ENCODE results near the gene MEF2C. TPM values are rescaled to one million over a fixed set of nuclear protein-coding genes. Genes with fewer than 3 reads are reported as not detected.

MEF2C gene
- total RNA-seq, 1 experiment from 2014 or later, result 13.0 TPM

GRCh38 chr5:88833371-88834130 is 49.4 kb downstream of the MEF2C start:
- Histone ChIP-seq H4K20me1 (ENCODE audit: insufficient read depth) (no peaks in the 10 kb centered on the region), H3K4me1 (ENCODE audit: control insufficient read depth in 1 of 2, insufficient read depth in 2 of 2, low read length in 2 of 2) (peaks cover 4 to 10% of the 10 kb centered on the region in 2 experiments), H3K27me3 (ENCODE audit: insufficient read depth, low read length) (no peaks in the 10 kb centered on the region), H3K36me3 (ENCODE audit: control insufficient read depth in 1 of 2, insufficient read depth in 2 of 2, low read length in 2 of 2) (no peaks in the 10 kb centered on the region), H3K4me3 (replicated peaks in 1 of 2; ENCODE audit: low read depth in 1 of 2, low read length in 2 of 2) (no peak overlapping the region), H3K9me3 (ENCODE audit: control insufficient read depth in 1 of 2, insufficient read depth in 1 of 2, low read depth in 1 of 2, low read length in 2 of 2) (no peaks in the 10 kb centered on the region), H3K9ac (ENCODE audit: low read length) (no peak overlapping the region), H3K79me2 (ENCODE audit: insufficient read depth, low read length) (no peaks in the 10 kb centered on the region), H3K27ac (ENCODE audit: low read depth, low read length) (peak overlapping the region; percentile 23; the same call in 1 of the 2 replicates), H2AFZ (ENCODE audit: low read depth, low read length, poor library complexity, severe bottlenecking) (no peak overlapping the region), H3K4me2 (ENCODE audit: low read length) (peak overlapping the region; percentile 21; the same call in 1 of the 2 replicates), H3K9me2 (ENCODE audit: insufficient read depth) (no peaks in the 10 kb centered on the region)
- POLR2A ChIA-PET, result no interaction called here
- intact Hi-C loops (cut with micrococcal nuclease), result no loop called here
- RAD21 ChIA-PET (ENCODE audit: low non-redundant PET in 1 of 2, low total read pairs in 2 of 2, uncharacterized antibody in 2 of 2, unreplicated experiment in 2 of 2), result no interaction called here
- CTCF ChIA-PET, result no interaction called here
- ATAC-seq, result no peak
- DNase-seq (ENCODE audit: low read depth, low spot score), result no peak
- TF ChIP-seq FOSL1 (IDR thresholded peaks at IDR 0.05; ENCODE audit: low read depth) (no peak), MAX (IDR thresholded peaks at IDR 0.05) (no peak), CEBPB (IDR thresholded peaks at IDR 0.05; ENCODE audit: low read depth) (no peak), CTCF (IDR thresholded peaks at IDR 0.05 in 2 of 3, conservative IDR thresholded peaks at IDR 0.05 in 1 of 3; ENCODE audit: borderline replicate concordance in 1 of 3, insufficient read depth in 1 of 3, low read depth in 2 of 3, low read length in 2 of 3) (no peak), EZH2 (IDR thresholded peaks at IDR 0.05) (no peak), RAD21 (IDR thresholded peaks at IDR 0.05; ENCODE audit: low read depth) (no peak), YY1 (IDR thresholded peaks at IDR 0.05; ENCODE audit: extremely low read depth, insufficient replicate concordance, low read depth, low read length) (no peak), EGR1 (IDR thresholded peaks at IDR 0.05; ENCODE audit: low read depth) (no peak), ZFX (IDR thresholded peaks at IDR 0.05) (no peak), POLR2AphosphoS5 (IDR thresholded peaks at IDR 0.05; ENCODE audit: low read depth, low read length) (no peak), ELF1 (IDR thresholded peaks at IDR 0.05; ENCODE audit: borderline replicate concordance, low read depth) (no peak), REST (IDR thresholded peaks at IDR 0.05; ENCODE audit: low read depth) (no peak), ZBTB33 (IDR thresholded peaks at IDR 0.05; ENCODE audit: extremely low read depth, insufficient replicate concordance, low read length) (no peak), ZNF274 (IDR thresholded peaks at IDR 0.05; ENCODE audit: low read depth, low read length) (no peak), POLR2A (IDR thresholded peaks at IDR 0.05; ENCODE audit: borderline replicate concordance, extremely low read depth, insufficient read depth, insufficient read length) (no peak)
- no TSS peak for BruUV-seq (replicated peaks)
